ENCODE measurements around the gene PPP1R14C.

DNA sequence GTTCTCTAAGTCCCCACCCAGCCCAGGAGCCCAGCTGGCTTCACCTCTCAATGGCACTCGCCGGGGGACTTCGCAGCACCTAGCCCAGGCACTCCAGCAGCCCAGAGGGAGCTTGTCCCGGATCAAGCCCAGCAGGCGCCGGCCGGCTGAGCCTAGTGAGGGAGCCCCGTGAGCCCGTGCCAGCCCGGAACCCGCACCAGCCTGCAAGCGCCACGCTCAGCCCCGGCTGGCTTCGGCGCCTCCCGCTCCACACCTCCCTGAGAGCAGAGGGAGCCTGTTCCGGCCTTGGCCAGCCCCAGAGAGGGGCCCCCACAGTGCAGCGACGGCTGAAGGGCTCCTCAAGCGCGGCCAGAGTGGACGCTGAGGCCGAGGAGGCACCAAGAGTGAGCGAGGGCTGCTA lies 27.1 kb upstream of the PPP1R14C start:
- TF ChIP-seq TAF1 (IDR thresholded peaks at IDR 0.05; ENCODE audit: borderline replicate concordance, insufficient read depth, low read length) (no peak), POLR2AphosphoS5 (IDR thresholded peaks at IDR 0.05; ENCODE audit: low read depth, low read length) (no peak), SIN3A (IDR thresholded peaks at IDR 0.05; ENCODE audit: borderline replicate concordance, insufficient read depth, low read length) (no peak), REST (IDR thresholded peaks at IDR 0.05; ENCODE audit: insufficient read depth in 1 of 2, low read depth in 2 of 2, low read length in 2 of 2) (no peak)
